ENCODE results near the gene RELA.

- TF ChIP-seq SALL2 (tag by site-specific recombination; IDR thresholded peaks at IDR 0.05; ENCODE audit: borderline replicate concordance): no peak
- TF ChIP-seq ZFHX2 (tag by site-specific recombination; conservative IDR thresholded peaks at IDR 0.05): no peak
Observed at GRCh38 chr11:65620666-65621065, 42.0 kb downstream of the RELA start.

Data from HEK293 (cell line).